Measurements from ENCODE around the gene RILPL1.

The RILPL1 gene

DNA sequence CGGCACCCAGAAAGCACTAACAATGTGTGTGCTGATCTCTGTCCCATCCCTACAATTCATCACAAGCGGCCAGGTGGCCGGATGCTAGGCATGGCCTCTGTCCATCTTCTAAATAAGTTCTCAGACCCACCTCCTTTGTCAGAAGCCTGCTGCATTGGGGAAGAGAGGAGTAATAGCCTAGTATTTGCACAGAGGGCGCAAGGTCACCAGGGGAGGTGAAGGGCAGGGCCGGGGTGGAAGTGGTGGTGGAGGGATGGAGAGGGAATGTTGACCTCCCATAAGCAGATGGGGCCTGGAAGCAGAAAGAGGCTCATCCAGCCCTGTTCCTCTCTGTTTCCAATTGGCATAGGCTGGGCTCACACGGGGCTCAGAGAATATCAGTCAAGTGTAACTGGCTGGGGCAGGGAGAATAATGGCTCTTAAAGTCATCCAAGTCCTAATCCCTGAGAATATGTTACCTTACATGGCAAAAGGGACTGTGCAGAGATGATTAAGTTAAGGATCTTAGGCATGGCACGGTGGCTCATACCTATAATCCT is 6.9 kb downstream of the RILPL1 start:
- no peak overlapping the region for H3K23ac ChIP-seq (ENCODE audit: low read length)
- H3K27ac ChIP-seq (ENCODE audit: low read depth, low read length) = no peak overlapping the region
- H3K9ac ChIP-seq (ENCODE audit: low read length) = no peak overlapping the region
- H3K4me3 ChIP-seq (ENCODE audit: low read depth, low read length) = no peak overlapping the region
- H4K8ac ChIP-seq (ENCODE audit: low read depth, low read length) = no peak overlapping the region
- H3K36me3 ChIP-seq (ENCODE audit: control insufficient read depth in 1 of 2, insufficient read depth in 2 of 2, low read length in 2 of 2) = peaks cover 28 to 38% of the 10 kb centered on the region in 2 experiments
- H3K27me3 ChIP-seq (ENCODE audit: insufficient read depth, low read length) = no peaks in the 10 kb centered on the region
- H3K79me2 ChIP-seq (ENCODE audit: control insufficient read depth, insufficient read depth, low read length, poor library complexity) = no peaks in the 10 kb centered on the region
- H3K14ac ChIP-seq (ENCODE audit: low read length) = no peak overlapping the region
- H4K91ac ChIP-seq (ENCODE audit: low read depth, low read length) = no peak overlapping the region
- no peak overlapping the region for H2AFZ ChIP-seq (ENCODE audit: insufficient read depth, low read length, poor library complexity)
- H3K79me1 ChIP-seq (ENCODE audit: low read length) = no peaks in the 10 kb centered on the region
- no peak overlapping the region for H3K18ac ChIP-seq (ENCODE audit: low read length)
- H4K12ac ChIP-seq (ENCODE audit: low read depth, low read length) = no peak overlapping the region
- H2BK5ac ChIP-seq (ENCODE audit: low read depth, low read length, poor library complexity) = no peak overlapping the region
- no CpG with 5 or more reads among the region's 7 CpGs for WGBS (ENCODE audit: extremely low coverage, insufficient coverage, insufficient read length)
- no peak overlapping the region for H2BK12ac ChIP-seq (ENCODE audit: low read length)
- no peak overlapping the region for H2BK120ac ChIP-seq (ENCODE audit: insufficient read depth, low read length, poor library complexity)
- H3K4me2 ChIP-seq (ENCODE audit: low read length) = no peak overlapping the region
- no peaks in the 10 kb centered on the region for H3K4me1 ChIP-seq (ENCODE audit: control insufficient read depth in 1 of 2, insufficient read depth in 2 of 2, low read length in 2 of 2)
- H2AK5ac ChIP-seq (ENCODE audit: low read length) = no peak overlapping the region
- H3K9me3 ChIP-seq (ENCODE audit: insufficient read depth, low read depth, low read length) = peaks cover 1% of the 10 kb centered on the region
- no peak overlapping the region for H3K4ac ChIP-seq (ENCODE audit: low read depth, low read length)
- DNase-seq = no peak

DNA sequence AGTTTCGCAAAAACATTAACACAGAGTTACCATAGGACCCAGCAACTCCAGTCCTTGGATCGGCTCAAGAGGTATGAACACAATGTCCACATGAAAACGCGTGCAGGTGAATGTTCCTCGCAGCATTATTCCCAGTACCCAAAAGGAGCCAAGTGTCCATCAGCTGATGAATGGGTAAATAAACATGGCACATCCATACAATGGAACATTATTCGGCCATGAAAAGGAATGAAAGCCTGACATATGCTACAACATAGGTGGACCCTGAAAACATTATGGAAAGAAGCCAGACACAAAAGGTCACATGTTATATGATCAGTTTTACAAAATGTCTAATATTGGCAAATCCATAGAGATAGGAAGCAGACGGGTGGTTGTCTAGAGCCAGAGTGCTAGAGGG is 9.1 kb downstream of the RILPL1 start:
- Histone ChIP-seq H2AFZ (ENCODE audit: insufficient read depth, low read length, poor library complexity) (no peak overlapping the region), H3K4me1 (ENCODE audit: control insufficient read depth in 1 of 2, insufficient read depth in 2 of 2, low read length in 2 of 2) (peaks cover 7 to 11% of the 10 kb centered on the region in 2 experiments), H2AK5ac (ENCODE audit: low read length) (no peak overlapping the region), H3K9ac (ENCODE audit: low read length) (no peak overlapping the region), H3K18ac (ENCODE audit: low read length) (no peak overlapping the region), H4K8ac (ENCODE audit: low read depth, low read length) (no peak overlapping the region), H3K79me2 (ENCODE audit: control insufficient read depth, insufficient read depth, low read length, poor library complexity) (no peaks in the 10 kb centered on the region), H4K12ac (ENCODE audit: low read depth, low read length) (no peak overlapping the region), H3K14ac (ENCODE audit: low read length) (no peak overlapping the region), H3K4ac (ENCODE audit: low read depth, low read length) (no peak overlapping the region), H3K4me2 (ENCODE audit: low read length) (no peak overlapping the region), H4K91ac (ENCODE audit: low read depth, low read length) (no peak overlapping the region), H3K4me3 (ENCODE audit: low read depth, low read length) (no peak overlapping the region), H3K9me3 (ENCODE audit: insufficient read depth, low read depth, low read length) (peaks cover 1% of the 10 kb centered on the region), H2BK120ac (ENCODE audit: insufficient read depth, low read length, poor library complexity) (no peak overlapping the region), H2BK12ac (ENCODE audit: low read length) (no peak overlapping the region), H3K36me3 (ENCODE audit: control insufficient read depth in 1 of 2, insufficient read depth in 2 of 2, low read length in 2 of 2) (peaks cover 30 to 39% of the 10 kb centered on the region in 2 experiments), H3K79me1 (ENCODE audit: low read length) (peaks cover 2% of the 10 kb centered on the region), H3K23ac (ENCODE audit: low read length) (no peak overlapping the region), H3K27me3 (ENCODE audit: insufficient read depth, low read length) (no peaks in the 10 kb centered on the region), H3K27ac (ENCODE audit: low read depth, low read length) (no peak overlapping the region), H2BK5ac (ENCODE audit: low read depth, low read length, poor library complexity) (no peak overlapping the region)
- no peak for DNase-seq
- no CpG with 5 or more reads among the region's 7 CpGs for WGBS (ENCODE audit: extremely low coverage, insufficient coverage, insufficient read length)

DNA sequence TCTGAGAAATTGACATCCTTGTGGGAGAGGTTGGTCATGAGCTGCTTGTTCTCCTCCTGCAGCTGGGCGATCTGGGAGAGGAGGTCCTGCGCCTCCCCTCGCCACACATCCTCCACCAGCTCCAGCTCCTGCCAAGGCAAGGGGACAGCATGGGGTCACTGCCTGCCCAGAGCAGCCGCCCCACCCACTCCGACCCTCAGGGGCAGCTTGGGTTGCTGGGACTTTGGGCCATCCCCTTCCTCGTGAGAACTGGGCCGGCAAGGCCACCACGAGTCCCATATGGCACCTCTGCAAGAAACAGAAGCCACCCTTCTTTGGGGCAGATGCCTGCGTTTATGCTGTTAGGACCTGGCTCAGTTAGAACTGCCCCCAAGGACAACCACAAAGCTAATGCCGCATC is 10.0 kb downstream of the RILPL1 start:
- Histone ChIP-seq H2AFZ (ENCODE audit: insufficient read depth, low read length, poor library complexity) (no peak overlapping the region), H3K4me2 (ENCODE audit: low read length) (no peak overlapping the region), H3K9ac (ENCODE audit: low read length) (no peak overlapping the region), H3K27me3 (ENCODE audit: insufficient read depth, low read length) (no peaks in the 10 kb centered on the region), H4K8ac (ENCODE audit: low read depth, low read length) (no peak overlapping the region), H2AK5ac (ENCODE audit: low read length) (no peak overlapping the region), H3K14ac (ENCODE audit: low read length) (no peak overlapping the region), H4K12ac (ENCODE audit: low read depth, low read length) (no peak overlapping the region), H3K18ac (ENCODE audit: low read length) (no peak overlapping the region), H4K91ac (ENCODE audit: low read depth, low read length) (no peak overlapping the region), H2BK5ac (ENCODE audit: low read depth, low read length, poor library complexity) (no peak overlapping the region), H3K23ac (ENCODE audit: low read length) (no peak overlapping the region), H3K27ac (ENCODE audit: low read depth, low read length) (no peak overlapping the region), H3K4me3 (ENCODE audit: low read depth, low read length) (no peak overlapping the region), H3K4me1 (ENCODE audit: control insufficient read depth in 1 of 2, insufficient read depth in 2 of 2, low read length in 2 of 2) (peaks cover 12 to 16% of the 10 kb centered on the region in 2 experiments), H2BK12ac (ENCODE audit: low read length) (no peak overlapping the region), H3K36me3 (ENCODE audit: control insufficient read depth in 1 of 2, insufficient read depth in 2 of 2, low read length in 2 of 2) (peaks cover 27 to 35% of the 10 kb centered on the region in 2 experiments), H3K4ac (ENCODE audit: low read depth, low read length) (no peak overlapping the region), H3K79me1 (ENCODE audit: low read length) (peaks cover 4% of the 10 kb centered on the region), H2BK120ac (ENCODE audit: insufficient read depth, low read length, poor library complexity) (no peak overlapping the region), H3K79me2 (ENCODE audit: control insufficient read depth, insufficient read depth, low read length, poor library complexity) (no peaks in the 10 kb centered on the region), H3K9me3 (ENCODE audit: insufficient read depth, low read depth, low read length) (peaks cover 1% of the 10 kb centered on the region)
- DNase-seq = no peak
- no CpG with 5 or more reads among the region's 10 CpGs for WGBS (ENCODE audit: extremely low coverage, insufficient coverage, insufficient read length)

DNA sequence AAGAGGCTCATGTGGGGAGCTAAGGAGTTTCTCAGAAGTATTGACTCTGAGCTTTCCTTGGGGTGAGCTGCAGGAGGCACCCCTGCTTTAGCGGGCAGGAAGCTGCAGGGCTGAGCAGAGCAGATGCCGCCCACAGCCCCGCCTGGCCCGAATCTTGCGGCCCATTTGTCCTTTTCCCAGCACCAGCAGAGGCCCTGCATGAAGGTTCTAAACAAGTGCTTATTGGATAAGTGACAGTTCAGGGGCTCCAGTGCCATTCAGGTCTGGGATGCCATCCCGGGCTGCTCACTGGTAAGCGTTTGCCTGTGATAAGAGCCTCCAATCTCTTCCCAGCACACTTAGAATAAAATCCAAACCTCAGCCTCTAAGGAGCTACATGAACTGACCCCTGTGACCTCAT is 11.4 kb downstream of the RILPL1 start:
- Histone ChIP-seq H3K14ac (ENCODE audit: low read length) (no peak overlapping the region), H3K18ac (ENCODE audit: low read length) (no peak overlapping the region), H4K12ac (ENCODE audit: low read depth, low read length) (no peak overlapping the region), H3K23ac (ENCODE audit: low read length) (no peak overlapping the region), H3K27me3 (ENCODE audit: insufficient read depth, low read length) (no peaks in the 10 kb centered on the region), H2AK5ac (ENCODE audit: low read length) (no peak overlapping the region), H3K9me3 (ENCODE audit: insufficient read depth, low read depth, low read length) (peaks cover 1% of the 10 kb centered on the region), H3K27ac (ENCODE audit: low read depth, low read length) (no peak overlapping the region), H3K4me2 (ENCODE audit: low read length) (no peak overlapping the region), H2BK5ac (ENCODE audit: low read depth, low read length, poor library complexity) (no peak overlapping the region), H3K4me1 (ENCODE audit: control insufficient read depth in 1 of 2, insufficient read depth in 2 of 2, low read length in 2 of 2) (peaks cover 12 to 16% of the 10 kb centered on the region in 2 experiments), H2AFZ (ENCODE audit: insufficient read depth, low read length, poor library complexity) (no peak overlapping the region), H3K4ac (ENCODE audit: low read depth, low read length) (no peak overlapping the region), H3K79me2 (ENCODE audit: control insufficient read depth, insufficient read depth, low read length, poor library complexity) (no peaks in the 10 kb centered on the region), H3K4me3 (ENCODE audit: low read depth, low read length) (no peak overlapping the region), H3K9ac (ENCODE audit: low read length) (no peak overlapping the region), H4K8ac (ENCODE audit: low read depth, low read length) (no peak overlapping the region), H3K79me1 (ENCODE audit: low read length) (peaks cover 4% of the 10 kb centered on the region), H3K36me3 (ENCODE audit: control insufficient read depth in 1 of 2, insufficient read depth in 2 of 2, low read length in 2 of 2) (peaks cover 36 to 44% of the 10 kb centered on the region in 2 experiments), H4K91ac (ENCODE audit: low read depth, low read length) (no peak overlapping the region), H2BK120ac (ENCODE audit: insufficient read depth, low read length, poor library complexity) (no peak overlapping the region), H2BK12ac (ENCODE audit: low read length) (no peak overlapping the region)
- no CpG with 5 or more reads among the region's 7 CpGs for WGBS (ENCODE audit: extremely low coverage, insufficient coverage, insufficient read length)
- no peak for DNase-seq

Measured in trophoblast cell (in vitro differentiated cells and primary cell).